ENCODE data around the gene NPAT. TPM values are rescaled to one million over a fixed set of nuclear protein-coding genes. Genes with fewer than 3 reads are reported as not detected.
A peak's percentile ranks its signal among the peaks of the same experiment; 100 is the strongest.

Gene NPAT
- total and polyA plus RNA-seq, 10 of the 15 experiments (the other 5 are each of a cell fraction or from before 2014, with no cell fraction given) = 7.5 to 32.8 (median 20.1) TPM

GRCh38 chr11:108221911-108222573, 396 bp downstream of the NPAT start (continued):
- TF ChIP-seq SIX5 (IDR thresholded peaks at IDR 0.05; ENCODE audit: low read depth, low read length, severe bottlenecking) (no peak), LARP7 (IDR thresholded peaks at IDR 0.05) (peak; percentile 46), IRF3 (IDR thresholded peaks at IDR 0.05) (0 out of 2 replicates have a peak, but pooled peaks have one; percentile 27), BMI1 (IDR thresholded peaks at IDR 0.05; ENCODE audit: borderline replicate concordance) (no peak), ETV6 (conservative IDR thresholded peaks at IDR 0.05 in 1 of 2, IDR thresholded peaks at IDR 0.05 in 1 of 2; ENCODE audit: borderline replicate concordance in 1 of 2, low read depth in 1 of 2) (peak in 1 of 2 experiments; percentile 19; a peak in 1 of 4 replicates), RELB (IDR thresholded peaks at IDR 0.05; ENCODE audit: low read depth) (peak; percentile 84), SUZ12 (IDR thresholded peaks at IDR 0.05; ENCODE audit: unreplicated experiment) (no peak), IKZF1 (conservative IDR thresholded peaks at IDR 0.05) (peak; percentile 40), MTA3 (IDR thresholded peaks at IDR 0.05; ENCODE audit: borderline replicate concordance, low read length) (no peak), IKZF2 (IDR thresholded peaks at IDR 0.05) (peak; percentile 19 to 52; a peak in 2 of 4 replicates), RUNX3 (IDR thresholded peaks at IDR 0.05; ENCODE audit: low read length) (peak; percentile 83), NKRF (conservative IDR thresholded peaks at IDR 0.05) (peak; percentile 77), CBFB (IDR thresholded peaks at IDR 0.05; ENCODE audit: low read depth) (0 out of 2 replicates have a peak, but pooled peaks have one; percentile 31), E2F8 (IDR thresholded peaks at IDR 0.05; ENCODE audit: low read depth, partially characterized antibody) (peak; percentile 75), POLR2AphosphoS5 (IDR thresholded peaks at IDR 0.05; ENCODE audit: low read length) (peak; percentile 97; the same call in 1 of the 2 replicates), MEF2A (IDR thresholded peaks at IDR 0.05; ENCODE audit: insufficient read depth, low read depth, low read length) (0 out of 2 replicates have a peak, but pooled peaks have one; percentile 19), ZNF207 (IDR thresholded peaks at IDR 0.05; ENCODE audit: borderline replicate concordance) (peak; percentile 88), RB1 (IDR thresholded peaks at IDR 0.05; ENCODE audit: borderline replicate concordance) (peak; percentile 70; the same call in 1 of the 2 replicates), POLR2AphosphoS2 (IDR thresholded peaks at IDR 0.05; ENCODE audit: low read depth, low read length) (0 out of 2 replicates have a peak, but pooled peaks have one; percentile 41), MEF2B (IDR thresholded peaks at IDR 0.05; ENCODE audit: partially characterized antibody, poor library complexity, severe bottlenecking) (peak; percentile 37), SREBF2 (IDR thresholded peaks at IDR 0.05; ENCODE audit: low read length) (no peak), NBN (IDR thresholded peaks at IDR 0.05) (peak; percentile 8; the same call in 1 of the 2 replicates)
